Endometrial microvascular endothelial cells (primary cell): ENCODE data around the gene OVCH1. TPM values are rescaled to one million over a fixed set of nuclear protein-coding genes. Genes with fewer than 3 reads are reported as not detected.

Source experiments
- total RNA-seq: library from RNA; depleted of rRNA; stranded (reverse); fragments of >200 nt; gene quantifications from one replicate; pipeline ENCODE4 v1.2.3, GENCODE V29; 2015; ENCODE audit errors: inconsistent ontology term

Gene OVCH1
- total RNA-seq, 1 donor from 2014 or later: not detected

Other genes starting within 250 kb of the OVCH1 start
- gene ERGIC2, start 116.5 kb downstream of the OVCH1 start, total RNA-seq: 83.4 TPM